ENCODE measurements around the gene ATXN7L3B.

The ATXN7L3B gene

GRCh38 chr12:74552201-74552600 lies 14.6 kb downstream of the ATXN7L3B start:
- DNase-seq: no peak

GRCh38 chr12:74559728-74560127 lies 22.1 kb downstream of the ATXN7L3B start:
- no peak for DNase-seq

GRCh38 chr12:74563927-74564326 lies 26.3 kb downstream of the ATXN7L3B start:
- DNase-seq: no peak

GRCh38 chr12:74578486-74578885 lies 40.9 kb downstream of the ATXN7L3B start:
- DNase-seq: no peak

GRCh38 chr12:74579446-74579845 lies 41.8 kb downstream of the ATXN7L3B start:
- DNase-seq: no peak

GRCh38 chr12:74579981-74580380 lies 42.3 kb downstream of the ATXN7L3B start:
- DNase-seq: no peak

- DNase-seq: no peak
These were observed 43.8 kb downstream of the ATXN7L3B start for GRCh38 chr12:74581439-74581838.

- DNase-seq: no peak
These were observed 46.9 kb downstream of the ATXN7L3B start for GRCh38 chr12:74584483-74585062.

GRCh38 chr12:74586251-74586650 lies 48.6 kb downstream of the ATXN7L3B start:
- DNase-seq: no peak

Measured in femur (tissue), 1 donor.